Astrocyte of the hippocampus (primary cell): ENCODE measurements around the gene ANKH.
"Not testable (repeated sequence)": the region's sequence is repeated elsewhere in the genome, so short reads cannot be mapped to it uniquely, and the experiment has no call there.

Experiments
- DNase-seq: peaks from one replicate; pipeline ENCODE4 v3.0.0; 2011; ENCODE audit warnings: low read depth, low spot score

ANKH gene

DNA sequence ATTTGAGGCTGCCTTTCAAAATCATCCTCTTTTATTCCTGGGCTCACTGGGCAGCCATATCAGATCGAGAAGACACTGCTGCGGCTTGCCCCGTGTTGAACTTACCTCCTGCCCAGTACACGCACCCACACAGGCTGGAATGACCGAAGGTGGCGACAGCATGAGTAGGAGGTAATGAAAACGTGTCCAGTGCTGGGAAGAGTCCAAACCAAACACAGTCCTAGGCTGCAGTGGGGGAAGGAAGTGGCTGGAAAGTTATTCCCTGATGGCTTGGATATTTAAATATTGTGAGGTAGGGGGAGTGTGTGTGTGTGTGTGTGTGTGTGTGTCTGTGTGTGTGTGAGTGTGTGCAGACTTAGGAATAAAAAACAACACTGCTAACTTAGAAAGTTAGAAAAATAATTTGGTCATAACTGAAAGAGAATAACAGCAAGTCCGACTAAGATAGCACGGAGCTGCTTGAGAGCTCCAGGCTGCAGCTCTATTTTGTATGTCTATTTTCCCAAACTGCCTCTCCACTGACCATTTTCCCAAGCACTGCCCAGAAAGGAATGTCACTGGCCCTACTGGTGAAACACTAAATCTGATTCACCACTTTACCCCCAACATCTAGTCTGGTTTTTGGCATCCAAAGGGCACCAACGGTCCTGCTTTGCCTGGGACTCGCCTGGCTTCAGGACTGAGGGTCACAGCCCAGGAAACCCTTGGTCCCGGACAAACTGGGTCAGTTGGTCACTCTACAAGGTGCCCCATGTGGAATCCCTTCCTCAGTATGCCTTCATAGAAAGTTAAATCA is 41.2 kb downstream of the ANKH start:
- DNase-seq = no peak

DNA sequence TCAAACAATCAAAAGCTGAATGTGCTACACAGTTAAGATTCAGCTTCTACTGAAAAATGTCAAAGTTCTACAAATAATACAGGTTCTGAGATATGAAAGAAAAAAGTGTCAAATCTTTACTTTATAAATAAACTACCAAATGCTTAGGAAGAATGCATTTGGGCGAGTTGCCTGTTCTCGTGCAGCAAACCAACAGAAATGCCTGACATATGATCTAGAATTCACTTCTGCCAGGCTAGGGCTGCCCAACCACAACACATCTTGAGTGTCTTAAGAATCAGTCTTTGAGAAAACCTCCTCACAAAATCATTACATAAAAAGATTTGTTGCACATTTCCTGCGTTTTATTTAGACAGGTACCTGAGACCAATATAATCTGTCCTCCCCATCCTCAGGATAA is 42.2 kb downstream of the ANKH start:
- no peak for DNase-seq

DNA sequence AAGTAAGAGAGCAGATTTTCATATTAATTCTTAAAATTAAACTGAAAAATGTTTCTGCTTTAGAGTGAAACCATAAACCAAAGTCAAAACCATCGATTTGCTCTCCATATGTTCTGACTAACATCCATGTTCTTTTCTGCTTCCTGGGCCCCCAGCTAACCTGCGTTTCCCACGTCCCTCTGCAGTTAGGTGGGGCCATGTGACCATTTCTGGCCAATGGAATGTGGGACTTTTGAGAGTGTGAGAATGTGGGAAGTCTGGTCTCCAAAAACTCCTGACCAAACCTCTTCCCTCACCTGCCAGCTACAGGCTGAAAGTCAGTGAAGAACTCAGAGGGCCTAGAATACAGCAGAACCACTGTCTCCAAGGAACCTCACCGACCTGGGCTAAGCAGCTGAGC is 44.9 kb downstream of the ANKH start:
- DNase-seq = no peak

DNA sequence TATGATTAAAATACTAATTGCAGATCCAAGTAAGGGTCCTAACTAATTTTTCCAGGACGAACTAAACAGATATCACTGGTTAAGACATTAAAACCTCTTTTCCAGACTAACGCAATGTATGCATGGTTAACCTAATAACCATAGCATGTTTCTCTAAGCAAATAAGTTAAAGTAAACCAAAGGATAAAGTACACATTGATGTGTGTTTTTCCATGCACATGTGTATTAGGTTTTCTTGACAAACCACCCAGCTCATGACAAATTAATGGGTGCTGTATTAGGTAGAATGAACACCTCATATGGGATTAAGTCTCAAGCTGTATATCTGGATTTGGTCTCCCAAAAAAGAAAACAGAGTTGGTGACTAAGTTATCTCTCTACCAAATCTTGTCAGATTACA is 45.6 kb downstream of the ANKH start:
- no peak for DNase-seq

DNA sequence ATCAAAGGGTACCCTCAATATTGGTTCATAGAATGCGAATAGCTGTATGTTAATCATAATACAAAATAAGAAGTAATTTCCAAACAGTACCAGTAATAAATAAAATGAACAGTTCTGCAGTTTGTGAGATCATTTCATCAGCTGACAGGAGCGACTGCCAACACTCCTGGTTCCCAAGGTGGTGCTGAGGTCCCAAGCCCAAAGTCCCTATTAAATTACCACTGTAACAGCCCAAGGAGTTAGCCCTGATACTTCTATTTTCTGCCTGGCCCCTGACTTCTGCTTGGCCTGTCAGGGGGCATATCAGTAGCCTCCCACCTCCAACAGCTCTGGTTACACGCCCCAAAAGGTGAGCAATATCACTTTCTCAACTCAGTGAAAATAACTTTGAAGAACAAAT is 47.1 kb downstream of the ANKH start:
- DNase-seq = no peak

DNA sequence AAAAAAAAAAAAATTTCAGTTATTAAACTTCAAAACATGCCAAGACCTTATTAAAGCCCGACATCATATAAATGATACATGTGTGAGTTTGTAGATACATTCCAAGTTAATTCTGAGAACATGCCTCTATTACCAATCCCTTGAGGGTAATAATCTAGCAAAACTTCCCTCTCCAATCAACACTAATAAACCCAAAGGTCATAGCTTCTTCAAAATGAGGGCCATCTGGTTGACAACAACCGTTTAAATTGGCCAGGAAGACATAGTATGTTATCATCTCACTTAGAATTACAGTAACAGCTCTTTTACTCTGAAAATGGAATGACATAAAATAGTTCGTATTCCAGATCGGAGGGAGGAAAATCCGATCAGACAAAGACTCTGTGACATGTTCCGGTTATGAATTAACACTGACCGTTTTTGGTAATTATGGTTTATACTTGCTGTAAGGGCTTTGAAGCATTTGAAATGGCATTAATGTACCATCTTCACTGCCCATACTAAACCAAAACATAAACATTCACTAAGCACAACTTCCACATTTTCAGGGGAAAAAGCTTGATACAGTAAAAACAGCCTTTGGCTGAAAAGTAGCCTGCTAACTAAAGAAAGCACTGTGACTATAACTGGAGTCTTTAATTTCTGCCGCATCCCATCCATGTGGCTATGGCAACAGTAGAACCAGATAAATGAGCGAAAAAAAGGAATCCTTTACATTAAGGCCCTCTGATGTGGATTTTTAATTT is 50.3 kb downstream of the ANKH start:
- DNase-seq = no peak

DNA sequence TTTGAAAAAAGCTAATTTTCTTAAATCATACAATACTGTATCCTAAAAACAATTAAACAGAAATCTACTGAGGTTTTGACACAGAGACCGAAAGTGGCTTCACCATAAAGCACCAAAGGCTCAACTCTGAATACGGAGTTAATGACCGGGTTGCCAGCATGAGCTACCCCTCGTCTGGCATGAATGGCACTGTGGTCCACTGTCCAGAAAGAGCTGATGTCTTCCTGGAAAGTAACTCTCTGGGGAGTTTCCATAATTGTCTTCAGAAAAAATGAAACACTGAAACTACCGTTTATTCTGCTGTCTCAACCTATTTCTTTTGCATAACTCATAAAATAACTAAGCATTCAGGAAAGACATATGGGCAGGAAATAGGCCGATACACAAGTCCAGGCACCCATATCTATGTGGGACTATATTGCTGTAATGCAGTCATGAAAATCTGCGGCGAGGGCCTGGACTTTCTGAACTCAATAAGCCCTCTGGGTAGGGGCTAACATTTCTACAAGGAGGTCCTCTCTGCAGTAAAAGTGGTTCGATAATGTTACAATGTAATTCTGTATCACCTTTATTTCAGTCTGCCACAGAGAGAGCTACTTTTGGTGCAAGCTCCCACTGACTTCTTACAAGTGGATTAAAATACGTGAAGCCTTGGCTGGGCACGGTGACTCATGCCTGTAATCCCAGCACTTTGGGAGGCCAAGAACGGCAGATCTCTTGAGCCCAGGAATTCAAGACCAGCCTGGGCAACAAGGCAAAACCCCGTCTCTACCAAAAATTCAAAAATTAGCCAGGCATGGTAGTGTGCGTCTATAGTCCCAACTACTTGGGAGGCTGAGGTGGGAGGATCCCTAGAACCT is 52.4 kb downstream of the ANKH start:
- DNase-seq = no peak

DNA sequence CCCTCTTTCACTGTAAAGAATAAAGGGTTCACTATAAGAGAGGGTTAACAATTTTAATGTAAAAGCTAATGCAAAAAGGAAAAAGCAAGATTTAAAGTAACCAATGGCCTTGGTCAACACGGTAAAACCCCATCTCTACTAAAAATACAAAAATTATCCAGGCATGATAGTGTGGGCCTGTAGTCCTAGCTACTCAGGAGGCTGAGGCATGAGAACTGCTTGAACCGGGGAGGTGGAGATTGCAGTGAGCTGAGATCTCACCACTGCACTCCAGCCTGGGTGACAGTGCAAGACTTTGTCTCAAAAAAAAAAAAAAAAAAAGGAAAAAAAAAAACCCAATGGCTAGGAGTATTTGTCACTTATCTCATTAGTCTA is 53.8 kb downstream of the ANKH start:
- DNase-seq = not testable (repeated sequence)

DNA sequence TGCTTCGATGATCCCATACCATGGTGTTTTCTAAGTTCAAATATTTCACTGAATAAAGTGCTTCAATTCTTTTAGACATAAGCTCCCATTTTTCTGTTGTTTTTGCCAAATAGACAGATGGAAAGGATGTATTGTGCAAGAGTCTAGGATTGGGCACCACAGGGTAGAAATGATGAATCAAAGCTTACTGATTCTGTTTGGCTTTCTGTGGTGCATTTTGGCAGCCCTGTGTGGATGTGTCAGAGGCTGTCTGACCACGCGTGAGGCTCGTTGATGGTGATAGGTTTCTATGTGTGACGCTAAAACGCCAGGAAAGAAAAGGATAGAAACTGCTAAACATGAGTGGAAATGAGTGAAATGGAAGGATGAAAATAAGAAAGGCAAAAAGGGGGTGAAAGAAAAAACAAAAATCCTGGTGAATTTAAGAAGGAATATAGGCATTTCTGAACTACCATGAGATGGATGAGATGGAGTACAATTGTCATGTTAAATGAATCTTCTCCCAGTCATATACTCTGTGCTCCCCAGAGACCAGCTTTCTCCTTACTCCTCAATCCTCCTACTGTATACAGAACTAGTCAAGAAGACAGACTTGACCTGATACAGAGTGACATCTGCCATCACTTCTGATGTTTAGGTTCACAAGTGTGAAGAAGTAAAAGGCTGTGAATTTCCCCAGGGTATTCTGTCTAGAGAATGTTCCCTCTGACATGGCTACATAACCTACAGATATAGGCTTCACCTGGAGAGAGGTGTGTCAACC is 54.4 kb downstream of the ANKH start:
- DNase-seq = peak; percentile 82

DNA sequence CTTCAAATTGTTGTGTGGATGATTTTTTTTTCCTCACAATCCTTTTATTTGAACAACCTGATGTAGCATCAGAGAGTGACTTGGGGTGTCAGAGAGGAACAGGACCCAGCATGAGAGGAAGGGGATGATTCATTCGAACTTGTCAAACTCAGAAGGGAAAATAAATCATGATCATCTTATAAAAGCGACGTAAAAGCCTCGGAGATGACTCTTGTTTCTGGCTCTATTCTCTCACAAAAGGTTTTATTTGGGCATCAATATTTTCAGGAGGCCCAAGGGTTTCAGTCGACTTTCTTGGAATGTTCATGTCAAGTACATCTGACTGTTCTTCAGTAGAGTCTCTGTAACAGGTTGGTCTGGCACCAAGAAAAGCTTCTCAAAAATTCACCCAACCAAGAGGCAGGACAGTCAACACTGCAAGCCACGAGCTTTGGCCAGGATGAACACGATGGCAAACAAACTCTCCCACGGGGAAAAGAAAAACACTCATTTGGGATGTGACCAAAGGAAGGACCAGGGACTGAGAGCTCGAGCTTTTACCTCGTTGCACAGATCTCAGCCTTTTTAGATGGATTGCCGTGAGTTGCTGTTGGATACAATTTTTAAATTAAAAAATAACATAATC is 55.1 kb downstream of the ANKH start:
- DNase-seq = no peak

DNA sequence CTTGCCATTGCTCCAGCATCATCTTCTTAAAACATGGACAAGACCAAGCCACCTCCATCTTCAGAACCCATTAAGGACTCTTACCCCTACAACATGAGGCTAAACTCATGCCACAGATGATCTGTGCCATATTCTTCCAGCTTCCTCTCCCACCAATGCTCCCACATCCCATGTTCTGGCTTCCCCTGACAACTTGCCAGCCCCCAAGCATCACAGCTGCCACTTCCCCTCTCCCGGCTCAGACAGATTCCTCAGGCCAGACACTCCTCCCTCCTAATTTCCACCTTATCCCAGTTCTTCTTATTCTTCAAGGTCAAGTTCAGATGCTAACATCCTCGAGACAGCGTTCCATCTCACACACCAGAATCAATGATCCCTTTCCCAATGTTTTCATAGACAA is 57.8 kb downstream of the ANKH start:
- no peak for DNase-seq

DNA sequence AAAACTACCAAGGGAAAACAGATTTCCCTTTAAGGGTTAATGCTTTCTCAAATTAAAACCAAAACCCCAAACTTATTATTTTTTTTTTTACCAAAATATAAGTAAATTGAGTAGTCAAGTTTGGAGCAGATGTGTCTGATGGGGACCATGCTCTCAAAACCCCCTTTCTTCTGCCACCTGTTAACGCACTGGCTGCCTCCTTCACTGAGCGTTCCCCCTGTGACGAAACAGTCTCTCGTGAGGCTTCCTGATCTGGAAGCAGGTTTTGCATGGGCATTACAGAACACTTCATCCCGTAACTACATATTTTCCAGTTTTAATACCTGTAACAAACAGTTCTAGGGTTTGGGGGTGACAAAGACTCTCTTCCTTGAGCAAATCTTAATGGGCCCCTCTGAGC is 59.4 kb downstream of the ANKH start:
- no peak for DNase-seq

DNA sequence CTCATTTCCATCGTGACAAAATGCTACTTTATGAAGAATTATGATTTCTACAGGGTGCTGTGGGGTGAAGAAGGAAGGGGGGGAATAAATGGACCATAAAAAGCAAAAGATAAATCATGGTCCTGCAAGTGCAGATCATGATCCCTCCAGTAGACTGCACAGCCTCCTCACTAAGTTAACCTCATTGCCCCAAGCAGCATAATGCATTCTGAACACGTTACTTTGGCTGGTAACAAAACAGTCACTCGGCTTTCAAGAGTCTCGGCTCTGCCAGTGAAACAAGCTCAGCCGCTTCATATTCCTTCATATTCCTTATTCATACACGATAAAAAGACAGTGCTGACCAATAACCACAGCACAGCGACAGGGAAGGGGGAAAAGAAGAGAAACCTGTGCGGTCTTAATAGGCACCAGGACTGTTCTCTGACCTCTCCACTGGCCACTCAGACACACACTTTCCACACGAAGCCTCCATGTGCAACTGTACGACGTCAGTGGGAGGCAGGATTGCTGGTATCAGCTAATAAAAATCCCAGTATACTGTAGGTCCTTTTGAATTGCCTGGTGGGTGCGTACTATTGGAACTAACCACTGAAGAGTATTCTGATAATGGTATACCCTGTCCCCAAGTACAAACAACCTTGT is 60.5 kb downstream of the ANKH start:
- no peak for DNase-seq

DNA sequence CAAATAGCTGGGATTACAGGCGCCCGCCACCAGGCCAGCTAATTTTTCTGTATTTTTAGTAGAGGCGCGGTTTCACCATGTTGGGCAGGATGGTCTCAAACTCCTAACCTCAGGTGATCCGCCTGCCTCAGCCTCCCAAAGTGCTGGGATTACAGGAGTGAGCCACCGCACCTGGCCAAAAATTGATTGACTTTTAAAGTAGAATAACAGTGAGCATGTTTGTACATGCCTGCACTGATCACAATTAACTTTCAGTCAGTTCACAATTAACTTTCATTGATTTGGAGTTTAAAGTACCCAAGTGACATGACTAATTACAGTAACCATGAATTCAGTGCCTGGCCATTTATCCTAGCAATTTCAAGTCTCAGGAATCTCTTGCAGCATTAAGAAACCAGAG is 61.3 kb downstream of the ANKH start:
- DNase-seq = no peak

DNA sequence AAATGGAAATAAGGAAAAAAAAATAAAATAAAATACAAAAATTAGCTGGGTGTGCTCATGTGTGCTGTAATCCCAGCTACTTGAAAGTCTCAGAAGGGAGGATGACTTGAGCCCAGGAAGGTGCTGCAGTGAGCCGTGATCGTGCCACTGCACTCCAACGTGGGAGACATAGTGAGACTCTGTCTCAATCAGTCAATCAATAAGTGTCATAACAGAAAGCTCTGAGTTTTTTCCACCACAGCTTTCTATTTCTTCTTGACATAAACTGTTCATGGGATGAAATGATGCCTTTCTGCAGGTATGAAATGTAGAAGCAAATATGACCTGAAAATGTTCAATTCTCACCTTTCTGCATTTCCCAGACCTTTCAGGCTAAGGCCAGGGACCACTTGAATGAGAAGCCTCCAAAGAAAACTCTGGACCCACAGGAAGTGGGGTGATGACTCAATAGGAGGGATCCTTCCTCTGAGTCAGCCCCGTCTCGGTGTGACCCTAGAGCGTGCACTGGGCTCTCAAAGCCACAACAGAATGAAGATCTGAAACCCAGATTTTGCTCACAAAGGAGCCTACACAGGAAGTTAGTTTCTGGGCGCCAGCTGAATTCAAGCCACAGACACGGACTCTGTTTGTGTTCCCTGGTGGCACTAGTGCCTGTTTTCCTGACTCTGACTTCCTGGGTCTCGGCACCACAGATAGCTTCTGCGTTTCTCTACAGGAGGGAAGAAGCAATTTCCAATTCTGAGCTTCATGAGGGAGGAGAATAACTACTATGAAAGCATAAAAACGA is 62.0 kb downstream of the ANKH start:
- DNase-seq = peak; percentile 78

DNA sequence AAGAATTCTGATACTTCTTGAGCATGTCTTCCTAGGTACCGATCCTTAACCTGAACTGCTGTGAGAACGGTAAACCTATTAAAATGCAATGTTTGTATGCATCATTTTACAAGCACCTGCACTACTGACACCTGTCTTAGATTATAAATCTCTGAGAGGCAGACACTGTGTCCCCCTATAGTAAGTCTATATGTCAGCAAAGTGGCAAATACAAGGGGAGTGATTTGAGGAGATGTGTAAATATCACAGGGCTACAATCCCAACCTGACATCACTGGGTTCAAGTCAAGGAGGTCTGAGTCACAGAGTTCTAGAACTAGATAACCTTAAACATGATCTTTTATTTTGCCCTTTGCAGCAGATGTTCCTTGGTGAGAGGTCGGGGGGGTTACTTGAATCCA is 64.1 kb downstream of the ANKH start:
- no peak for DNase-seq

DNA sequence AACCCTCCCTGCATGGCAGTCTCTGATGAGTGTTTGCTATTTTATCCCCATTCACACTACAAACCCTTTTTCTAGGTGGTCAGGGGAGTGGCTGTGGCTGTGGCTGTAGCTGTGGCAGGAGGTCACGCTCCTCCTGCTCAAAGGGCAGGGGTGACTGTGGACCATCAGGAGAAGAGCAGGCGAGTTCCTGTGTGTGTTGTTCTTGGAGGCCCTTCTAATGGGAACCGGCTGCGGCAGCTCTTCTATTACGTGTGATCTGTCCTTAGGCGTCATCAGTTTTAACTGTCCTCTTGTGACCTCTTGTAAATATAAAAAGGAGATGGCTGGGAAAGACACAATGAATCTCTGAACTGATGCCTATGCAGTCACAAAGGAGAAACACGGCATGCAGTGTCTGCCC is 65.1 kb downstream of the ANKH start:
- no peak for DNase-seq

DNA sequence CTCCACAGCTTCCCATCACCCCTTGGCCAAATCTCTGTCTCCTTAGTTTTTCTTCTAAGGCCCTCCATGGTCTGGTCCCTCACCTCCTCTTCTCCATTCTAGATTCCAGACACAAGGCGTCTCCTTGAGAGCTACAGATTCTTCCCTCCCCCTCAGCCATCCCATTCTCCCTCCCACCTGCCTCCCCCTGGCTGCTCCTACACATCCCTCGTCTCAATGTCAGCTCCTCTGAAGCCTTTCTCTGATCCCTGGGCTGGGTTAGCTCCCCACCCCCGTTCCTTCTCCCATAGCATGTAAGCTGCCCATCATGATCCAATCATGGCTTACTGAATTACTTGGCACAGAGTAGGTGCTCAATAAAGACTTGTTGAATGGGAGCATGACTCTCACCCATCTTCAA is 69.0 kb downstream of the ANKH start:
- no peak for DNase-seq

DNA sequence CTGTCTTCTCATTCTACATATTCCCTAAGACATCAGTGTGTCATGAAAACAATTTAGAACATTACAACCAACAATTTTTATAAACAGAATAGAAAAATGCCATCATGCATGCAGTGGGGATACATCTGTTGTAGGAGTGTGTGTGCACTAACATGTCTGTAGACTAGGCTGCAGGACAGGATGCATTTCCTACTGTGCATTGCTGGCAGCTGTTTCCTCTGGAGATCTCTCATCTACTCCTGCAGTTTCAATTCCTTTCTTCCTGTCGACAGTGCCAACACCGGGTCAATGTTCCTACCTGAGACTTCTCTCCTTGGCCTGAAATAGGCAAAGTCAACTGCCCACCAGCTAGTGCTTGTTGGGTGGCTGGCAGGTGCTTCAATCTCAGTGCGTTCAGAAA is 69.8 kb downstream of the ANKH start:
- no peak for DNase-seq

DNA sequence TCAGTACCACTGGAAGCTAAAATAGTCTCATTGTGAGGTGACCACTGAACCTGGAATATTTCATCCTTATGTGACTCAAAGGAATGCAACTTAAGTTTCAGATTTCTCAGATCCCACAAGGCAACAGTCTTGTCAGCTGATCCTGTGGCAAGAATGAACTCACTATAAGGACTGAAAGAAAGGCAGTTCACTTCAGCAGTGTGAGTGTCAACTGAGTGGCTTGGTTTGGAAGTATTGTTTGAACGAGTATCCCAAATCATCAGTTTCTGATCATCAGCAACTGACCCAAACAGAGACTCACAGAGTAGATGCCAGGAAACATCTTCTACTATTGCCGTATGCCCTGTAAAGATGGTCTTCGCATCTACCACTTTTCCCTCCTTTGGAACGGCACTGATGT is 74.2 kb downstream of the ANKH start:
- not testable (repeated sequence) for DNase-seq
